Hepatocyte (in vitro differentiated cells): ENCODE results near the gene CYFIP1. TPM values are rescaled to one million over a fixed set of nuclear protein-coding genes. Genes with fewer than 3 reads are reported as not detected.

Experiments
- DNase-seq: peaks from one replicate; pipeline ENCODE4 v3.0.0-alpha.2; 2016; ENCODE audit warnings: low spot score
- H2AFZ ChIP-seq: fragments of 200-600 bp; sonication (generic); 2 replicates; pipeline ENCODE4 v1.6.0; 2016; ENCODE audit warnings: antibody characterized with exemption, mild to moderate bottlenecking
- H3K27ac ChIP-seq: fragments of 200-600 bp; sonication (generic); 2 replicates; pipeline ENCODE4 v1.5.1; 2016; ENCODE audit warnings: mild to moderate bottlenecking
- H3K27me3 ChIP-seq: fragments of 200-600 bp; sonication (generic); 2 replicates; pipeline ENCODE4 v1.6.1; 2016
- H3K36me3 ChIP-seq: fragments of 200-600 bp; sonication (generic); replicated peaks from 2 replicates; pipeline ENCODE4 v1.5.1; 2016; ENCODE audit warnings: low read depth; ENCODE audit not compliant: insufficient read depth
- H3K4me1 ChIP-seq: fragments of 200-600 bp; sonication (generic); 2 replicates; pipeline ENCODE4 v1.5.1; 2016; ENCODE audit warnings: mild to moderate bottlenecking, moderate library complexity; ENCODE audit not compliant: insufficient read depth
- H3K4me2 ChIP-seq: fragments of 200-600 bp; sonication (generic); 2 replicates; pipeline ENCODE4 v1.6.0; 2016
- H3K4me3 ChIP-seq: fragments of 200-600 bp; sonication (generic); 2 replicates; pipeline ENCODE4 v1.5.1; 2016; ENCODE audit warnings: mild to moderate bottlenecking
- H3K79me2 ChIP-seq: fragments of 200-600 bp; sonication (generic); 2 replicates; pipeline ENCODE4 v1.6.0; 2017; ENCODE audit warnings: mild to moderate bottlenecking
- H3K9me2 ChIP-seq: fragments of 200-600 bp; sonication (generic); replicated peaks from 2 replicates; pipeline ENCODE4 v1.6.0; 2017; ENCODE audit warnings: mild to moderate bottlenecking; ENCODE audit not compliant: insufficient read depth
- H3K9me3 ChIP-seq: fragments of 200-600 bp; sonication (generic); 2 replicates; pipeline ENCODE4 v1.5.1; 2016; ENCODE audit warnings: low read depth, mild to moderate bottlenecking
- H4K20me1 ChIP-seq: fragments of 200-600 bp; sonication (generic); 2 replicates; pipeline ENCODE4 v1.6.0; 2016; ENCODE audit warnings: mild to moderate bottlenecking; ENCODE audit not compliant: insufficient read depth, poor library complexity, severe bottlenecking
- EZH2 ChIP-seq: fragments of 200-600 bp; sonication (generic); IDR thresholded peaks from 2 replicates; pipeline ENCODE4 v1.6.1; 2016; ENCODE audit warnings: antibody characterized with exemption, mild to moderate bottlenecking, borderline replicate concordance
- EZH2phosphoT487 ChIP-seq: fragments of 200-600 bp; sonication (generic); IDR thresholded peaks from one replicate; pipeline ENCODE4 v1.6.1; 2018; ENCODE audit warnings: antibody characterized with exemption, mild to moderate bottlenecking, low read depth, moderate library complexity; ENCODE audit not compliant: unreplicated experiment, severe bottlenecking
- WGBS: methylation state at CpG from one replicate; pipeline ENCODE4 v1.1.6; 2016; ENCODE audit warnings: low lambda C conversion rate; ENCODE audit errors: missing lambda C conversion rate; 5-methylcytosine and 5-hydroxymethylcytosine counted together
- polyA plus RNA-seq: library from polyadenylated mRNA; unstranded; fragments of >200 nt; fragmentation: Nextera tagmentation; extraction: Ambion mirVana; gene quantifications from 2 replicates; pipeline ENCODE4 v1.2.1, GENCODE V29; 2016
- total RNA-seq: library from RNA; depleted of rRNA; stranded (reverse); fragments of >200 nt; gene quantifications from 2 replicates; pipeline ENCODE4 v1.2.3, GENCODE V29; 2014
- TF ChIP-seq, protein P1 (sequence below): fragments of 200-600 bp; sonication (generic); IDR thresholded peaks from 2 replicates; pipeline ENCODE4 v1.5.1; 2016; ENCODE audit warnings: antibody characterized with exemption, mild to moderate bottlenecking; ENCODE audit not compliant: poor library complexity

Gene CYFIP1
- total and polyA plus RNA-seq, 2 experiments from 2014 or later, result 73.4 to 92.2 TPM

DNA sequence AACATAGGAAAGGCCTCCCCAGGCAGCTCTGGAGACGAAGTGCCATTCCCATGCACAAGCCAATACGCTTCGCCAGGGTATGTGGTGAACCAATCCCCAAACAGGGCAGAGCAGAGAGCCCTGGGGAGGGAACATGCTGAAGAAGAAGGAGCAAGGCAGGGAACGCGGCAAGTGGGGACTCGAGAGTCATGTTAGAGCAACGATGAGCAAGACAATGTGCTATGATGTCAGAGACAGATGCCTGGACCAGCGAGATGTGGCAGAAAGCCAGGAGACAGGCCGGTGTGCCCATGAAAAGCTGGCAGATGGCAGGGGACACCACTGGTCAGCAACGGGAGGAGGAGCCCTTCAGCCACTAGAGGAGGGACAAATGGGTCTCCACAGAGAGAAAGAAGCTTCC lies 102.1 kb downstream of the CYFIP1 start:
- Histone ChIP-seq H3K36me3 (no peaks in the 10 kb centered on the region), H3K9me2 (no peaks in the 10 kb centered on the region), H3K4me1 (no peaks in the 10 kb centered on the region), H2AFZ (no peak overlapping the region), H3K4me3 (no peak overlapping the region), H3K79me2 (no peaks in the 10 kb centered on the region), H3K27me3 (no peaks in the 10 kb centered on the region), H3K4me2 (no peak overlapping the region), H3K9me3 (no peaks in the 10 kb centered on the region), H3K27ac (no peak overlapping the region), H4K20me1 (no peaks in the 10 kb centered on the region)
- over 99% methylated on average over 10 of the region's 10 CpGs for WGBS
- DNase-seq, result no peak
- no peak for TF ChIP-seq EZH2
- TF ChIP-seq, protein P1, sequence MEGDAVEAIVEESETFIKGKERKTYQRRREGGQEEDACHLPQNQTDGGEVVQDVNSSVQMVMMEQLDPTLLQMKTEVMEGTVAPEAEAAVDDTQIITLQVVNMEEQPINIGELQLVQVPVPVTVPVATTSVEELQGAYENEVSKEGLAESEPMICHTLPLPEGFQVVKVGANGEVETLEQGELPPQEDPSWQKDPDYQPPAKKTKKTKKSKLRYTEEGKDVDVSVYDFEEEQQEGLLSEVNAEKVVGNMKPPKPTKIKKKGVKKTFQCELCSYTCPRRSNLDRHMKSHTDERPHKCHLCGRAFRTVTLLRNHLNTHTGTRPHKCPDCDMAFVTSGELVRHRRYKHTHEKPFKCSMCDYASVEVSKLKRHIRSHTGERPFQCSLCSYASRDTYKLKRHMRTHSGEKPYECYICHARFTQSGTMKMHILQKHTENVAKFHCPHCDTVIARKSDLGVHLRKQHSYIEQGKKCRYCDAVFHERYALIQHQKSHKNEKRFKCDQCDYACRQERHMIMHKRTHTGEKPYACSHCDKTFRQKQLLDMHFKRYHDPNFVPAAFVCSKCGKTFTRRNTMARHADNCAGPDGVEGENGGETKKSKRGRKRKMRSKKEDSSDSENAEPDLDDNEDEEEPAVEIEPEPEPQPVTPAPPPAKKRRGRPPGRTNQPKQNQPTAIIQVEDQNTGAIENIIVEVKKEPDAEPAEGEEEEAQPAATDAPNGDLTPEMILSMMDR, result no peak
- TF ChIP-seq EZH2phosphoT487, result no peak

DNA sequence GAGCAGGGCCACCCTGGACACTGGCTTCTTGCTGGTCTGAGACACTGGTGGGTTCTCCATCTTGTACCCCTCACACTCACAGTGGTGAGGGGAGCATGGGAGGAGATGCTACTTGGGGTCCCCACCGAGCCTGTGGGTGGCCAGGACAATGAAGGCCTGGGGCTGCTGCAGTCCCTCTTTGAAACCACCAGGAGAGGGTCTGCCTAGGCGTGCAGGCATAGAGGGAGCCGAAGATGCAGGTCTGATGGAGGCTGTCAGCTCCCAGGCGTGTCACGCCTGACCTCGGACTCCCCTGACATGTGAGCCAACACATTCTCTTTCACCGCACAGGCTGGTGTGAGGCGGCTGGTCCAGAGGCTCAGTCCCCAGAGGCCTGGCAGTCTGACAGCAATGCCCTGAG lies 102.6 kb downstream of the CYFIP1 start:
- Histone ChIP-seq H3K27me3 (no peaks in the 10 kb centered on the region), H3K4me1 (no peaks in the 10 kb centered on the region), H3K79me2 (no peaks in the 10 kb centered on the region), H4K20me1 (no peaks in the 10 kb centered on the region), H3K27ac (no peak overlapping the region), H2AFZ (no peak overlapping the region), H3K36me3 (no peaks in the 10 kb centered on the region), H3K4me2 (no peak overlapping the region), H3K9me2 (no peaks in the 10 kb centered on the region), H3K9me3 (no peaks in the 10 kb centered on the region), H3K4me3 (no peak overlapping the region)
- 97% methylated on average over 8 of the region's 8 CpGs for WGBS
- TF ChIP-seq, protein P1, result no peak
- TF ChIP-seq EZH2 (no peak), EZH2phosphoT487 (no peak)
- DNase-seq, result no peak

DNA sequence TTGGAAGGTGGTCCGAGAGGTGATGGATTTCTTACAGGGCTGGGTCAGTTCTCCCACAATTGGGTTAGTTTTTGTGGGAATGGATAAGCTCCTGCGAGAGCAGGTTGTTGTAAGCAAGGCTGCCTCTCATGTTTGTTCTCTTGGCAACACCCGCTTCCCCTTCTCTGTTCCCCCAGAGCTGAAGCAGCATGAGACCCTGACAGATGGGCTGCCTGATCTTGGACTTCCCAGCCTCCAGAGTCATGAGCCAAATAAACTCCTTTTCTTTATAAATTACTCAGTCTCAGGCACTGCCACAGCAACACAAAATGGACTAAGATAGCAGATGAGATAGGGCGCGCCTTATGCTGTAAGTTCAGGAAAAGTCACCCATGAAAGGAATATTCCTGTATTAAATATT lies 103.1 kb downstream of the CYFIP1 start:
- Histone ChIP-seq H3K79me2 (no peaks in the 10 kb centered on the region), H2AFZ (no peak overlapping the region), H3K9me3 (no peaks in the 10 kb centered on the region), H3K9me2 (no peaks in the 10 kb centered on the region), H3K4me2 (no peak overlapping the region), H3K27me3 (no peaks in the 10 kb centered on the region), H4K20me1 (no peaks in the 10 kb centered on the region), H3K27ac (no peak overlapping the region), H3K36me3 (no peaks in the 10 kb centered on the region), H3K4me1 (no peaks in the 10 kb centered on the region), H3K4me3 (no peak overlapping the region)
- TF ChIP-seq EZH2phosphoT487, result no peak
- TF ChIP-seq, protein P1, result no peak
- TF ChIP-seq EZH2, result no peak
- no peak for DNase-seq
- WGBS, result 97% methylated on average over 5 of the region's 5 CpGs

DNA sequence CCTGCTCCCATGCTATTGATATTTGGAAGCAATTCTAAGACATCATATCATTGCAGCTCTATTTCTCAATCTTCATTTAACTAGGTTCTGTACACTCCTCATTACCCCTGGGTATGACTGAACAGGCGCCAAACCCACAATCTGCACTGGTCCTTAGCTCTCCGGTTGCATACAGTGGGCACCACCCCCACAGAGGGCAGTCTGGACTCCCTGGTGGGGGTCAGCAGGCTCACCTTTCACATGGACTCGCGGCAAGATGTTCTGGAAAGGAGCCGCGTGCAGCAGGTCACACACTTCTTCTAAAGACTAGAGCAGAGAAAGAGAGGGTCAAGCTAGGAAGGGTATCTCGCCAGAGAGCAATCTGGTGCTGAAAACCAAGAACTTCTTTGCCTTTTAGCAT lies 105.2 kb downstream of the CYFIP1 start:
- Histone ChIP-seq H2AFZ (no peak overlapping the region), H3K36me3 (no peaks in the 10 kb centered on the region), H3K4me2 (no peak overlapping the region), H3K4me1 (no peaks in the 10 kb centered on the region), H3K79me2 (no peaks in the 10 kb centered on the region), H4K20me1 (no peaks in the 10 kb centered on the region), H3K9me3 (no peaks in the 10 kb centered on the region), H3K27me3 (no peaks in the 10 kb centered on the region), H3K9me2 (no peaks in the 10 kb centered on the region), H3K4me3 (no peak overlapping the region), H3K27ac (no peak overlapping the region)
- DNase-seq, result no peak
- WGBS, result 94% methylated on average over 7 of the region's 7 CpGs
- TF ChIP-seq EZH2 (no peak), EZH2phosphoT487 (no peak)
- TF ChIP-seq, protein P1, result no peak
